HG02759 (cell line): ENCODE data around the gene WFIKKN1.

ENCODE experiments used
- ATAC-seq: cut with Tn5 transposase; IDR thresholded peaks from one replicate; pipeline ENCODE4 v1.9.1; 2021; ENCODE audit warnings: mild to moderate bottlenecking, moderate library complexity; ENCODE audit not compliant: unreplicated experiment

The WFIKKN1 gene

DNA sequence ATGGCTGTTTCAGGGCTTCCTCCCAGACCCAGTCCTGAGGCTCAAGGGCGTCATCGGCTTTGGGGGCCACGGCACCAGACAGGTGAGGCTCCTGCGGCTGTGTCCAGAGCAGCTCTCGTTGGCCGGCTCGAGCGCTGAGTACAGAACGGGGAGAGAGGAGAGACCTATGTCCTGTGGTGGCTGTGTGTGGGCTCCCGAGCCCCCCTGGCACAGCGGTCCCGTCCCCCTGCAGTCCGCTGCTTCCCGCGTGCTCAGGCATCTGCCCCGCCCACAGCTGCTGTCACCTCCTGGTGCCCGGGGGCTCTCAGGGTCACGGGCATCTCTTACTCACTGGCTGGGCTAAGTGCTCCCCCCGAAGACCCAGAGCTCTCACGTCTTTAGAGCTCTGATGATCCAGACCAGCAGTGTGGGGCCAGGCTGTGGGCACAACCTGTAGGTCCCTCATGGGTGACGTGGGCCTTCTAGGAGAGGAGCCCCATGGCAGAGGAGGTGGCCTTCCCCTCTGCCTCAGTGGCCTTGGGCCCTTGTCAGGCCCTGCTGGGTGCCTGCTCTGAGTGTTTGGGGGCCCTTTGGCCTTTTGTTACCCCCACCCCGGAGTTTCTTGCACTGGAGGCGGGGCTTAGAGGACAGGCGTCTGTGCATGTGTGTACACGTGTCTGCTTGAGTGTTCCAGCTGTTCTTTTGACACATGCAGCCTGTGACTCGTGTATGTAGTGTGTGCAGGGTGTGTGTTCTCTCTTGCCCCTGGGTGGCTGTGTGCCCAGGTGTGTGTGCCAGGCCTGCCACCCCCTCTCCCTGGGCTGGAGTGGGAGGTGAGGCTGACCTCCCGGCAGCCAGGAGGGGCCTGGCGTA is 21.9 kb downstream of the WFIKKN1 start:
- no peak for ATAC-seq

DNA sequence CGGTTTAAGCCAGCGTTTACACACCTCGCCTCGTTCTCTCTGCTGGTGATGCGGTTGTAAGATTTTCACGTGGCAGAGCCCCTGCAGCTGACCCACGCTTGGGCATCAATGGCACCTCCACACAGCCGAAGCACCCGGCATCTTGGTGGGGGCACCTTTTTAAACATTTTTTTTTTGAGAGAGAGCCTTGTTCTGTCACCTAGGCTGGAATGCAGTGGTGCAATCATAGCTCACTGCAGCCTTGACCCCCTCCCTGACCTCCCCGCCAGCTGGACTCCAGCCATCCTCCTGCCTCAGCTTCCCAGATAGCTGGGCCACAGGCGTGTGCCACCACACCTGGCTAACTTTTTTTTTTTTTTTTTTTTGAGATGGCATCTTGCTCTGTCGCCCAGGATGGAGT is 23.2 kb downstream of the WFIKKN1 start:
- ATAC-seq, result no peak

DNA sequence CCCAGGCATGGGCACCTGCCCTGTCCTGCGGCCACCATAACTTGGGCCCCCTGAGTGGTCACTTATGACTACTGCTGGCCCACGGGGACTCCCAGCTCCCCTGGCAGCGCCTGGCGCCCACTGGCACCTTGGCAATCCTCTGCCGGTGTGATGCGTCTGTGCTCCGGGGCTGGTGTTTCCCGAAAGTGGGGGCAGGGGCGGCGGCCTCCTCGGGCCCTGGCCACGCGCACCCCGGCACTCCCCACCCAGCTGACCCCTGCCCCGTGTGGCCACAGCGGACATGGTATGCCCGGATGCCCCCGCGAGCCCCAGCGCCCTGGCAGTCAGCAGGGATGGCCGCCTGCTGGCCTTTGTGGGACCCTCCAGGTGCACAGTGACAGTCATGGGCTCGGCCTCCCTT is 26.7 kb downstream of the WFIKKN1 start:
- no peak for ATAC-seq

DNA sequence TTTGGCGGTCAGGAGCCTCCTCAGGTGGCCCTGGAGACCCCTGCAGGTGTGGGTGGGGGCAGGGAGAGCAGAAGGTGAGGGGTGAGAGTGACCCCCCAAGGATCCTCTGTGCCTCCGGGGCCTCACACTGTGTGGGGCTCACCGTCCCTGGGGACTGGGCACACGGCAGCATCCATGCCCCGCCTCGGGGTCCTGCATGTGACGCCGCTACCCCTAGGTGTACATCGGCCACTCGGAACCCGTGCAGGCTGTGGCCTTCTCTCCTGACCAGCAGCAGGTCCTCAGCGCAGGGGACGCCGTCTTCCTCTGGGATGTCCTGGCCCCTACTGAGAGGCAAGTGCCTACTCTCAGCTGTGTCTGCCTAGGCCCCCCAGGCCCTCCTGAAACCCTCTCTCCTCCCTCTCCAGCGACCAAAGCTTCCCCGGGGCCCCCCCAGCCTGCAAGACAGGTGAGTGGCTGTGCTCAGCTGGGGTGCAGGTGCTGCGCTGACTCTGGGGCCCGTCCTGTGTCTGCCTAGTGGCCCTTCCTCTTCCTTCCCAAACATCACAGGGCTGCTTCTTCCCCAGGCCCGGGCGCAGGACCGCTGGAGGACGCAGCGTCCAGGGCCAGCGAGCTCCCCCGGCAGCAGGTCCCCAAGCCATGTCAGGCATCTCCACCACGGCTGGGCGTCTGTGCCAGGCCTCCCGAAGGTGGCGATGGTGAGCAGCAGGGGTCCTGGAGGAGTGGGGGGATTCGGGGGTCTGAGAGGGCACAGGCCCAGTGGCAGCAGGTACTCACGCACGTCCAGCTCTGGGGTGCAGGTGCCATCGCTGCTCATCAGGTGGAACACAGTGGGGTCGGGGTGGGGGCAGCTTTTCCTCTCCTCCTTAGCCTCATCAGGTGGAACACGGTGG is 28.1 kb downstream of the WFIKKN1 start:
- ATAC-seq, result no peak

DNA sequence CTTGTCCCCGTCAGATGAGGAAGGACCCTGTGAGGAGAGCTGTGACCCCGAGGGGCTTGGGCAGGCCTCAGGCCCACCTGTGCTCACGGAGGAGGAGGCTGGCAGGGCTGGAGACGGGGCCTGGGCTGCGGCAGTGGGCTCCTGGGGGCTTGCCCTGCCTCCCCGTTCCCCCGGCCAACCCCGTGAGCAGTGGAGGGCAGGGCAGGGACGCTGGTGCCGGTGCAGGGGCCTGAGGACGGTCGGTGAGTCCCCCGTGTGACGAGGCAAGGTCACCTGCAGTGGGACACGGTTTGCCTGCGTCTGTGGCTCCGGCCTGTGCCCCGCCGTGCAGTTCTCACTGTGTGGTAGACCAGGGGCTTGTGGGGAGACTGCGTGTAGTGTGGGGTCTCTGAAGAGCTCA is 28.8 kb downstream of the WFIKKN1 start:
- ATAC-seq, result no peak

DNA sequence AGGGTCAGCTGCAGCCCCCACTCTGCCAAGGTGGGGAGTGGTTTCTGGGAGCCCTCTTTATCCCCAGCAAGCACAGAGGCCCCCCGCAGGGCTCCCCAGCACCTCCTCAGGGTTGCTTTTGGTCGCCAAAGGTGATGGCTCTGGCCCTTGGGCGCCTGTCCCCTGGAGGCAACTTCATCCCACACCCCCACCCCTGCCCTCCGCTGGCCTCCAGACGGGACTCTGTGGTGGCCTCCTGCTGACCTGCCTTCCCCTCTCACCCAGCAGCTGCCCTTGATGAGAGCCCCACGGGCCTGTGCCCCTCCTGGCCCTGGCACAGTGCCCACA is 29.3 kb downstream of the WFIKKN1 start:
- ATAC-seq, result no peak

DNA sequence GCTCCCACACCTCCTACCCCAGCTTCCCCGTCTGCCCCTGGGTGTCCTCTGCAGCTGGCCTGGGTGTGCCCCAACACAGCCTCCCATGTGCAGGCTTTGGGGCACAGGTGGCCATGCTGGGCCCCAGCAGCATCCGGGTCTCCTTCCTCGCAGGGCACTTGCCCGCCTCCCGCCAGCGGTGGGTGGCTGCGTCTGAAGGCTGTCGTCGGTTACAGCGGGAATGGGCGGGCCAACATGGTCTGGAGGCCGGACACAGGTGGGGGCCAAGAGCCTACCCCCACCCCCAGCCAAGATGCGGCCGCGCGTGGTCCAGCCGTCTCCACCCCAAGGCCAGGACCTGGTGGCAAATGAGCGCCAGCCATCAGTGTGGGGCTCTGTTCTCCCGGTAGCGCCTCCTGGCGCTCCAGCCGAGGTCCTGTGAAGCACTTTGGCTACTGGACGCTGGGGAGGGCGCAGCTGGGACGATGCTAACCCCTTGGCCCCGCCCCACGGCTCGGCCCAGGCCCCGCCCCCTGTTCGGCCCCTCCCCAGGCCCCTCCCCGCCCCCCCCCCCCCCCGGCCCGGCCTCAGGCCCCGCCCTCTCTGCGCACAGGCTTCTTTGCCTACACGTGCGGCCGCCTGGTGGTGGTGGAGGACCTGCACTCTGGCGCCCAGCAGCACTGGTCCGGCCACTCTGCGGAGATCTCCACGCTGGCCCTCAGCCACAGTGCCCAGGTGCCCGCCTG is 29.8 kb downstream of the WFIKKN1 start:
- ATAC-seq, result peak; percentile 45

DNA sequence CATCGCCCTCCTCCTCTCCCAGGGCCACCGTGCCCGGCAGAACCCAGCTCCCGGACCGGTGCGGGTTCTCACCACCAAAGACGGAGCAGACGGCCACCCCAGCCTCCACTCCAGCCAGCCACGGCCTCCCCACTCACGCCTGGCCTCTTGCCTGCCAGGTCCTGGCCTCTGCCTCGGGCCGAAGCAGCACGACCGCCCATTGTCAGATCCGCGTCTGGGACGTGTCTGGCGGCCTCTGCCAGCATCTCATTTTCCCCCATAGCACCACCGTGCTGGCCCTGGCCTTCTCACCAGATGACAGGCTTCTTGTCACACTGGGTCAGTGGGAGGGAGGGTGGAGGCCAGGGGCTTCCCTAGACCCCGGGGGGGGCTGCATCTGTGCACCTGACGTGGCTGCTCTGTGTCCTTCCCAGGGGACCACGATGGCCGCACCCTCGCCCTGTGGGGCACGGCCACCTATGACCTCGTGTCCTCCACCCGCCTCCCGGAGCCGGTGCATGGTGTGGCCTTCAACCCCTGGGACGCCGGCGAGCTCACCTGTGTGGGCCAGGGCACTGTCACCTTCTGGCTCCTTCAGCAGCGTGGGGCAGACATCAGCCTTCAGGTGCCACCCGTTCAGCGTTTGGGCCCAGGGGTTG is 30.5 kb downstream of the WFIKKN1 start:
- no peak for ATAC-seq

DNA sequence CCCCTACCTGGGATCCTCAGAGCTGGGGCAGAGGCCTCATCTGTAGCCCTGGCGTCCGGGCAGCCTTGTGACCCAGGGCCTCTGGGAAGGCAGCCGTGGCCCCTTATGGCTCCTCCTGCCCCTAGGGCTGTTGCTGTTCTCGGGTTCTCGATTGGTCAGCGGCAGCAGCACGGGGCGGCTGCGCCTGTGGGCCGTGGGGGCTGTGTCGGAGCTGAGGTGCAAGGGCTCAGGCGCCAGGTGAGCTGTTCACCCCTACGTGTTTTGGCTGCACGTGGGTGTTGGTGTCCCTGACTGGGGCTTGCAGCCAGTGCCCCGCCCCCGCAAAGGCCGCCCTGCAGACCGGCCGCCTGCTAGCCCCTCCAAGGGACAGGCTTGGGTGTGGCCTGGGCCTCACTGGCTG is 31.3 kb downstream of the WFIKKN1 start:
- ATAC-seq, result no peak

DNA sequence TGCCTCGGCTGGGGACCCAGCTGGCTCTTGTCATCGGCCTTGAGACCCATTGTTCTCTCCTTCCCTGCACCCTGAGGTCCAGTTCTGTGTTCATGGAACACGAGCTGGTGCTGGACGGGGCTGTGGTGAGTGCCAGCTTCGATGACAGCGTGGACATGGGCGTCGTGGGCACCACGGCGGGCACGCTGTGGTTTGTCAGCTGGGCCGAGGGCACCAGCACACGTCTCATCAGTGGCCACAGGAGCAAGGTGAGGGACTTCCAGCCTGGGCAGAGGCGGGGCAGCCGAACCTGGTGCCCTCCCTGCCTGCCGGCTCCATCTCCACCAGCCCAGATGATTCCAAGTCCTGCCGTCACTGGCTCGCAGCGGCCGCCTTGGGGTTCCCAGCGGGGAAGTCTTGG is 31.8 kb downstream of the WFIKKN1 start:
- no peak for ATAC-seq

DNA sequence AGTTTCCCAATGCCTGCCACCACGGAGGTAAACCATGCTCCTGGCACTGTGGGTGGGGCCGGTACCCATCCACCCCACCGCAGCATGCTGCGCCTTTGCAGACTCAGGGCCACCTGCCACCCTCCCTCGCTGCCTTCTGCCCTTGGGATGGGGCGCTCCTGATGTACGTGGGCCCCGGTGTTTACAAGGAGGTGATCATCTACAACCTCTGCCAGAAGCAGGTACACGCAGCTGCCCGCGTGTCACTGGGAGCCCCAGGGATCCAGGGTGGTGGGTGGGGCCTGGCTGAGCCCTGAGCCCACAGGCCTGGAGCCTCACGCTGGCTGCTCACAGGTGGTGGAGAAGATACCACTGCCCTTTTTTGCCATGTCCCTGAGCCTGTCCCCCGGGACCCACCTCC is 35.8 kb downstream of the WFIKKN1 start:
- ATAC-seq, result no peak

DNA sequence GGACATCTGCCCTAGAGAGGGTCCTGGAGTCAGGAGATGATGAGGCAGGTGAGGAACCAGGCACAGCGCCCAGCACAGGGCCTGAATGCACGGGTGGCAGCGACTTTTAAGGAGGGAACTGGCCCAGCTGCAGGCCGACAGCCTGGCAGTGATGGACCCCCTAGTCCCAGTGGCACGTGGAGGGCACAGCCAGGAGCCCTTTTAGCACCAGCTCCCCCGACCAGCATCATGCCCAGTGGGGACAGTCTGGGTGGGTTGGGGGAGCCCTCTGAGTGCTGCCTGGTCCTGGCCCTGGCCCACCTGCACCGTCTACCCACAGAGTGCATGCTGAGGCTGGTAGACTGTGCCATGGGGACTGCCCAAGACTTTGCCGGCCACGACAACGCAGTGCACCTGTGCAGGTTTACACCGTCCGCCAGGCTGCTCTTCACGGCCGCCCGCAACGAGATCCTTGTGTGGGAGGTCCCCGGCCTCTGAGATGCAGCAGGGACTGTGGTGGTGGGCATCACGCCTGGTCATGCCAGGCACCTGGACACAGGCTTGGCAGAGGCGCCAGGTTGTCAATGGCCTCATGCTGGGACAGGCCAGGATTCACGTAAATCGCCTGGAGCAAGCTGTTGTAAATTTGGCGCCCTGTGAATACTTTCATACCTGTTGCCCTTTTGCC is 36.5 kb downstream of the WFIKKN1 start:
- no peak for ATAC-seq

DNA sequence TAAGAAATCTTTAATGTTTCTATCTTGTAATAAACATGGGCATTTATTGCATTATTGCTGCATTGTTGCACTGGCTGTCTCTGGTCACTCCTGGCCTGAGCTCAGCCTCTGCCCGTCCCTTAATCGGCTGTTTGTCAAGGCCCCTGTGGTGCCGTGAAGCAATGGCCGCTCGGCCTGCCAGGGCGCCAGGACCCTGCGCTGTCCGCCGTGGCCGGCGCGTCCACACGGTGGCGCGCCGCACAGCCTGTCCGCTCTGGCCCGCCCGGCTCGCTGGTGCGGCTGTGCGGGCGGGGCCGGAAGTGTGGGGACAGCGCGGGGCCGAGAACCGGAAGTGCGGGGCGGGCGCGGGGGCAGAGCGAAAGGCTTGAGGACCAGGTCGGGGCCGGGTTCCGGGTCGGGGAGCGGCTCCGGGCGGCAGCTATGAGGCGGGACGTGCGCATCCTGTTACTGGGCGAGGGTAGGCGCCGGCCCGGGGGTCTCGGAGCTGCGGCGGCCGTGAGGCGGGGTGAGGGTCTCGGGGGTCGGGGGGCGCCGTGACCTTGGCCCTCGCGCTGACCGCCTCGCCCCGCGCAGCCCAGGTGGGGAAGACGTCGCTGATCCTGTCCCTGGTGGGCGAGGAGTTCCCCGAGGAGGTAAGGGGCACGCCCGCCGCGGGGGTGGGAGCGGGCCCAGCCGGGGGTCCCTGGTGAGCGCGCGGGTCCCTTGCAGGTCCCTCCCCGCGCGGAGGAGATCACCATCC is 37.2 kb downstream of the WFIKKN1 start, which contains the start of gene RHOT2:
Gene RHOT2 (plus strand): TSS at position 353 of the 739 bp plus-strand sequence. CDS start 68 bp downstream, at position 421.
- ATAC-seq, result peak; percentile 91

DNA sequence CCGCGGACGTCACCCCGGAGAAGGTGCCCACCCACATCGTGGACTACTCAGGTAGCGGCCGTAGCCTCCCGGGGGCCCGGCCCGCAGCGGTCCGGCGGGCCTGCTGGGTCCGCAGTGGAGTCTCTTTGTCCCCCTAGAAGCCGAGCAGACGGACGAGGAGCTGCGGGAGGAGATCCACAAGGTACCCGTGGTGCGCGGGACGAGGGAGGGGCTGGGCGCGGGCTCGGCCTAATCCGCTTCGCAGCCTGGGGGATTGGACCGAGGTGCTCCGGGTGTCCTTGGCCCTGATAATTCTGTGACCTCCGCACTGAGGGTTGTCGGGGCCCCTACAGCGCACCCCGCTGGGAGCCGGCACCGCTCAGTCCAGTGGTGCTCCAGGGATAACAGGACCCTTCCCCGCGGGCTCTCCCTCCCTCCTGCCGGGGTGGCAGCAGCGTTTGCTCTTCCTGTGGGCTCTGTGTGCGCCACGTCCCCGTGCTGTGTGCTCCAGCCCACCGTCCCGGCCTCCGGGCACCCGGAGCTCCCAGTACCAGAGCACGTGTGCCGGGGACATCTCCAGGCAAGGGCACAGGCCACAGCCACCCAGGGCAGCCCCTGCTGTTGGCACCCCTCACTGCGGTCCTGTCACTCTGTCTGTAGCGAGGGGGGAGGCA is 37.9 kb downstream of the WFIKKN1 start:
- no peak for ATAC-seq

DNA sequence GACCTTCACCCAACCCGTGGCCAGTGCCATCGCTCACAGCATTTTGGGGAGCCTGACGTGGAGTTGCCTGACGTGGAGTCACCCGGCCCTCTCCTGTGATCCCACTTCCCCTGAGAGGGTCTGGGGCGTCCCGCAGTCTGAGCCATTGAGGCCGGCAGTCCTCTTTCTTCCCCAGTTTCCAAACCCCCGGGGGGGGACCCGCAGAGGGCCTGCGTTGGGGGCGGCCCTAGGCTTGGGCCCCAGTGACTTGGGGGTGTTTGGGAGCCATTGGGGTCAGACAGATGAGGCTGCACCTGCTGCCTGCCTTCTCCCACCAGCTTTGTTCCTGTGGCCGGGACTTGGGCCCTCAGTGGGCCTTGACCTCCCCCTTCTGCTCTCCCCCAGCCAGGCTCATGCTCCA is 38.9 kb downstream of the WFIKKN1 start:
- ATAC-seq, result no peak

DNA sequence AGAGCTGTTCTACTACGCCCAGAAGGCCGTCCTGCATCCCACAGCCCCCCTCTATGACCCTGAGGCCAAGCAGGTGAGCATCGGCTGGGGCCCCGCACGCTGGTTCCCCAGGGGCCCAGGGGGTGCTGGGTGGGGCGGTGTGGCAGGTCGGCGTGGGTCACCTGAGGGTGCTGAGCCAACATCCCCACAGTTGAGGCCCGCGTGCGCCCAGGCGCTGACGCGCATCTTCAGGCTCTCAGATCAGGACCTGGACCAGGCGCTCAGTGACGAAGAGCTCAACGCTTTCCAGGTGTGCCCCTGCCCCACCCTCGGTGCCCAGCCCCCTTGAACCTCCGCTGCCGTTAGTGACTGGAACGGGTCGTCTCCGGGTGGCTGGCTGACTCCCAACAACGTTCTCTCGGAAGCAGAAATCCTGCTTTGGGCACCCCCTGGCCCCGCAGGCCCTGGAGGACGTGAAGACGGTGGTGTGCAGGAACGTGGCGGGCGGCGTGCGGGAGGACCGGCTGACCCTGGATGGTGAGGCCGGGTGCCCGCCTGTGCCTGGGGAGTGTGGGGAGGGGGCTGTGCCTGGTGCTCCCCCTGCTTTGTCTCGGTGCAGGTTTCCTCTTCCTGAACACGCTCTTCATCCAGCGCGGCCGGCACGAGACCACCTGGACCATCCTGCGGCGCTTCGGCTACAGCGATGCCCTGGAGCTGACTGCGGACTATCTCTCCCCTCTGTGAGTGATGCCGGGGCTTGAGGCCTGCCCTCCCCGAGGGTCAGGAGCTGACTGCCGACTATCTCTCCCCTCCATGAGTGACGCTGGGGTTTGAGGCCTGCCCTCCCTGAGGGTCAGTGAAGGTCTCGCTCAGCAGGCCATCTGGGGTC is 39.9 kb downstream of the WFIKKN1 start:
- ATAC-seq, result no peak

DNA sequence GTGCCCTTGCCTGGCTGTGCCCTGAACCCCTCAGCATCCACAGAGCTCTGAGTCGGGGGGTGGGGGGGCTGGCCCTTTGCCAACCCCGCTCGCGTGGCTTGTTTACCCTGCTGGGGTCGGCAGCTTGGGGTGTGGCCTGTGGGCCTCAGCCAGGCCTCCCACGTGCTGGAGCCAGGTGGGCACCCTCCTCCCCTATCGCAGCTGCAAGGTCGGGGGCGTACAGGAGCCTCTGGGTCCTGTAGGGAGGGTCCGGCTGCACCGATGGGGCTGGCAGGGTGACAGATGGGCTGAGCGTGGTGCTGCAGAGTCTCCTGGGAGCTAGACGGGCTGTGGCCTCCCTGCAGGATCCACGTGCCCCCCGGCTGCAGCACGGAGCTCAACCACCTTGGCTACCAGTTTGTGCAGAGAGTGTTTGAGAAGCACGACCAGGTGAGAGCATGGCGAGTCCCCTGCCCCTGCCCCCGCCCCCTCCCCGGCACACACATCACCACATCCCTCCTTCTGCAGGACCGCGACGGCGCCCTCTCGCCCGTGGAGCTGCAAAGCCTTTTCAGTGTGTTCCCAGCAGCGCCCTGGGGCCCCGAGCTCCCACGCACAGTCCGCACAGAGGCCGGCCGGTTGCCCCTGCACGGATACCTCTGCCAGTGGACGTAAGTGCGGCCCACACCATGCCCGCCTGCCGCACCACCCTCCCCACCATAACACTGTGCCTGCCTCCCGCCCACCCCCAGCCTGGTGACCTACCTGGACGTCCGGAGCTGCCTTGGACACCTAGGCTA is 40.8 kb downstream of the WFIKKN1 start:
- no peak for ATAC-seq
